Activated CD8-positive, alpha-beta memory T cell treated with anti-CD3 and anti-CD28 coated beads for 1 hour (primary cell): ENCODE results near the gene IGLL5.
"Not testable (repeated sequence)": the region's sequence is repeated elsewhere in the genome, so short reads cannot be mapped to it uniquely, and the experiment has no call there.

Experiments
- DNase-seq, 2 donors: peaks; one replicate each; pipeline ENCODE4 v3.0.0-alpha.2; 2020; ENCODE audit warnings: low read depth in 1 of 2; ENCODE audit errors: extremely low read depth in 1 of 2

Gene IGLL5

DNA sequence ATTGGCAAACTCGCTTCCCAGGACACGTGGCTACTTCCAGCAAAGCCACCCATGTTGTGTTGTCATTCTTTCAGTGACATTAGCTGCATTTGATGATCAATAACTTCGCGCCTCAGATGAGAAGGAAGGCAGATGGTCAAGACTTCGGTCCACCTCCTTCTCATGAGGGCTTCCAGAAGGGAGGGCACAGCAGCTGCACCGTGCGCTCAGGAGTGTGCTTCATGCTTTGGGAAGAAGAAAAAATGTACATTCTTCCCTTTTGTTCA lies 25.3 kb downstream of the IGLL5 start:
- no peak for DNase-seq

DNA sequence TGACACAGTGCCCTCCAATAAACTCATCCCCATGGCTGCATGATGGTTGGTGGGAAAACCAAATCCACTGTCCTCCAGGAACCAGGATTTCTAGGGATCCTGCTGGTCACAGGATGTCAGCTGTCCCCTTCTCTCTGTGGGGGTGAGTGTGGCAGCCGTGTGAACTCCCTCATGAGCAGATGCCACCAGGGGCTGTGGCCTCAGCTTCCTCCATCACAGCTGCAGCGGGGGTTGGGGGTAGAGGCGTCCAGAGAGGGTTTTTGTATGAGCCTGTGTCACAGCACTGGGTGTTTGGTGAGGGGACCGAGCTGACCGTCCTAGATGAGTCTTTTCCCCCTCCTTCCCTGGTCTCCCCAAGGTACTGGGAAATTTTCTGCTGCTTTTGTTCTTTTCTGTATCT lies 26.4 kb downstream of the IGLL5 start:
- no peak for DNase-seq

DNA sequence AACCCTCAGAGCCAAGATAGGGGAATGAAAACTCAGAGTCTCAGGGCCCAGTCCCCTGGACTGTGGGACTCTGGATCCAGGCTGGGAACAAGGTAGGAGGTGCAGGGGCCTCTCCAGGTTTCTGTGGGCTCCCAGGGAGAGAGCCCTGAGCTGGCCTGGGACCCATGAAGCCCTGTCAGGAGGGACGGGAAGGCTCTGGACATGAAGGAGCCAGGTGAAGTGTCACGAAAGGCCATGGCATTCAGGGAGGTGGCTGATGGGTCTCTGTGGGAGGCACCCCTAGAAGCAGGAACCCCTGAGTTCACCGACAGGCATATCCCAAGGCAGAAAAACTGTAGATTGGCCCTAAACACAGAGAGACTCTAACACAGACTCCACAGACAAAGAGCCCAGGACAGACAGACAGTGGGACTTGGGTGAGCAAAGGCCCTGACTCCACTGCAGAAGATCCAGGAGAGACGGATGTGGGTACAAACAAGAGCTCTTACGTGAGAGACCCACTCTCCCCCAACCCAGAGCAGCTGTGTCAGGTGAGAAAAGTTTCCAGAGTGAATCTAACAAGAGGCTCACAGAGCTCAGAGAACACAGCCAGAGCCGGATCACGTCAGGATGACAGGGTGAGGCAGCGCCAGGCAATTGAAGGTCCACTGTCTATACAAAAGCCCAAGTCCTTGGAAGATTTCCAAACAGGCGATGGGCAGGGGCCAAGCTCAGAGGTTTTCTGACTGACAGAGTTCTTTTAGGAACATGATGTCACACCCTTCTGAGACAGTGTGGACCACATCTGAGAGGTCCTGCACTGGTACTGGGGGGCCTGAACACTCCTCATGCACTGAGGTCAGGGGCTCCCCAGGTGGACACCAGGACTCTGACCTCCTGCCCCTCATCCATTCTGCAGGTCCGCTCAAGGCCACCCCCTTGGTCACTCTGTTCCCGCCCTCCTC lies 27.4 kb downstream of the IGLL5 start:
- DNase-seq, result no peak

DNA sequence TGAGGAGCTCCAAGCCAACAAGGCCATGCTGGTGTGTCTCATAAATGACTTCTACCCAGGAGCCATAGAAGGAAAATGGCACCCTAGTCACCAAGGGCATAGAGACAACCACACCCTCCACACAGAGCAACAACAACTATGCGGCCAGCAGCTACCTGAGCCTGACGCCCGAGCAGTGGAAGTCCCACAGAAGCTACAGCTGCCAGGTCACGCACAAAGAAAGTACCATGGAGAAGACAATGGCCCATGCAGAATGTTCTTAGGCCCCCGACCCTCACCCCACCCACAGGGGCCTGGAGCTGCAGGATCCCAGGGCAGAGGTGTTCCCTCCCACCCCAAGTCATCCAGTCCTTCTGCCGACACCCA lies 28.0 kb downstream of the IGLL5 start:
- DNase-seq, result no peak

DNA sequence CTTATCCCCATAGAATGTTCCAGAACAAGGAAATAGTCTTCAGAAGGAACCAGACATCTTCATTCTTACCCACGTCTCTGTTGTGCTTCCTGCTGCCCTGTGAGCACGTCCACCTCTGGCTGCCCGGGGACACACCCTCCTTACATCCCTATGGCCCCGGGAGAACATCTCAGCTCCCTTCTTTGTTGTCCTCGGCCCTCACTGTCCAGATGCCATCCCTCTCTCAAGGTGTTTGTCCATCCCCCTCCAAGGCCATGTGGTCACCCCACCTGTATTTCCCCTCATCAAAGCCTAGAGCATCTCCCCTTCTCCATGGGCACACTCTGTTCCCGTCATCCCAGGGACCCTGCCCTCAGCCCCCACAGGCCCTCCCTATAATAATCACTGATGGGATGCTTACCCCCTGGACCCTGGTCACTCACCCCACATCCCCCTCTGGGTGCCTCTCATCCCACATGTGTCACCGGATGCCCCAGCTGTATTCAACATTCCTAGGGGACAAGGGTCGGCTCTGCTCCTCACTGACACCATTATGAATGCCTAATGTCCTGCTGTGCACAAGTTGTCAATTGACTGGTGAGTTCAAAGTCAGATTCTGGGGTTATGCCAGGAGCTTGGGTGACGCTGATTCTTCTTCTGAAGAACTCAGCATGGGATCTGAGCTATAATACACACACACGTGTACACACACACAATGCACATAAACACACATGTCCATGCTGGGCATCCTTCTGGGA lies 28.8 kb downstream of the IGLL5 start:
- no peak for DNase-seq

DNA sequence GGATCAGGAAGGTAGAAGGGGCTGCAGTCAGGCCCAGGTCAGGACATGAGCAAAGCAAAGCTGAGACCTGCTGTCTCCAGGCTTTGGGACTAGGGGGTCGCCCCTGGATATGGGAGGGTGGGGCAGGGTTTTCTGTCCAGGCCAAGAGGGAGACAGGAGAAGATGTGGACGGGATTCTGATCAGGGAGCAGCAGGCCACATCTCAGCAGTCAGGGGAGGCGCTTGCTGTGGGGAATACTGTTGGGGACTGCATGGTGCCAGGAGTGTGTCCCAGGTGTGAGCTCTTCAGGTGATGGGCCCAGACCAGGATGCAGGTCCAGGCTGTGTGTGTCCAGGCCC lies 29.3 kb downstream of the IGLL5 start:
- no peak for DNase-seq

DNA sequence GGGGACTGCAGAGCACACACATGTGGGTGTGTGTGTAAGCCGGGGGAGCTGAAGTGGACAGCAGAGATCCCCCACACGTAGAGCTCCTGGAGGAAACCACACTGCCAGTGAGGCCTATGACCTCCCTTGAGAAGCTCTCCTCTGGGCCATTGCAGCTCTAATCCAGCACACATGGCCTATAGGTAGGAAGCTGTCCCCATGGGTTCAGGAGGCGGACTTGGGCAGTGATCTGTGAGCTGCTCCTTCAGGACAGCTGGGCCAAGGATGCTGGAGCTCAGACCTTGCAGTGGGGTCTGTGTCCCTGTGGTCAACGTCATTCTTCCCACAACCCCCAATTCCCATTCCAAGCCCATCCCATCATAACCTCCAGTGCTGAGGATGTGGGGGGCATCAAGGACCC lies 29.8 kb downstream of the IGLL5 start:
- no peak for DNase-seq

DNA sequence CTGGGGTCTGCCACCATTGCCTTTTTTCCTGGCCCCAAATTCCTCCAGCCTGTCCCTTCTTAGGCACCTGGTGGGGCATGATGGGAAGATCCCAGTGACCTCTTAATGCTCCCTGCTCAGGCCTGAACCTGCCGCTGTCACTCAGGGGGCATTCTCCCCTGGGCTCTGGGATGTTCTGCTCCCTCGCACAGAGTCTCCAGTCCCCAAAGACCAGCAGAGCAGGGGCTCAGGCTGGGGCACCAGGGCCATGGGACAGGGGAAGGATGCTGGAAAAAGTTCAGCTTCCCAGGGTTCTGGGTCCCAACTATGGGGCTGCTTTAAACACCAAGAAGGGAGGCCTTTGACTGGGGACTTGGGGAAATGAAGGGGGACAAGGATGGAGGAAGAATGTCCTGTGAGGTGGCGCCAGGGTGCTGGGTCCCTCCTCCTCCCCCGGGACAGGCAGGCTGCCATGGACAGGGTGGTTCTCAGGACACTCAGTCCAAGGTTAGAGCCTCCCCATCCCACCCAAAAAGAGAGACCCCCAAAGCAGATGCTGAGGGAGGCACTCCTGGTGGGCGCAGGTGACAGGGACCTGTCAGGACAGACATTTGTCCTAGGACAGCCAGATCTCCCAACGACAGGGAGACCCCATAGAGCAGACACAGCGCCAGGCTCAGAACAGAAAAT lies 30.8 kb downstream of the IGLL5 start:
- DNase-seq, result no peak

DNA sequence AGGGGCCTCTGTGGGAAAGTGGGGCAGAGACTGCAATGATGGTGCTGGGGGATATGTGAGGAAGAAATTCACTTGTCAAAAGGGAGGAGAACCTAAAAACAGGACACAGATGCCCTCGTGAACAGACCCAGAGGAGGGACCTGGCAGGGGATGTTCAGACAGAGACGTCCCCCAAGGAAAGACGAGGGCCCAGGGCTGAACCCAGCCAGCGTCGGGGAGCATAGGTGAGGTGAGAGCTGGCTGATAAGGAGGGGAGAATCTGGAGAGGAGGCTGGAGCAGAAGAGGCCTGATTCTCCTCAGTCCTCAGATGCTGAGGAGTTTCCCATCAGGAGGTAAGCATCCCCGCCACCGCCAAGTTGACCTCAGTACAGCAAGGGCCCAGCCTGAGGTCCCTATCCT lies 31.4 kb downstream of the IGLL5 start:
- no peak for DNase-seq

DNA sequence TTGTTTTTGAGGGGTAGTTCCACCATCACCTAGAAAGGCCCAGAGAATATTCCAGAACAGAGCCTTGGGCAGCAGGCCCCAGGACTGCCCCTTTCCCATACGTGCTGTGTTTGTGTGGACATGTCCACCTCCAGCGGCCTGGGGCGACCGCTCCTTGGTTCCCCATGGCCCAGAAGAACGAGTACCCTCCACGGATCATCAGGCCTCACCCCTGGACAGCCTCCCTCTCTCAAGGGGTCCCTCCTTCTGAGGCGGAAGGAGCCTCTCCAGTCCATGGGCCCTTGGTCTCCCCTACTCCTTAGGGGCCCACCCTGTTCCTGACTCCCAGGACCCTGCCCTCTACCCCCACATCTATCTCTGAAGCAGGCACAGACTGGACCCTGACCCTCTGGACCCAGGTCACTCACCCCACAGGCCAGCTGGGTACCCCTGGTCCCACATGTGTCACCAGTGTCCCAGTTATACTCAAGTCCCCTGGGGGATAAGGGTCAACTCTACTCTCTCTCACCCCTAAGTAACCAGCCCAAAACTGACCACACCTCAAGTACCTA lies 32.6 kb downstream of the IGLL5 start:
- DNase-seq, result no peak

DNA sequence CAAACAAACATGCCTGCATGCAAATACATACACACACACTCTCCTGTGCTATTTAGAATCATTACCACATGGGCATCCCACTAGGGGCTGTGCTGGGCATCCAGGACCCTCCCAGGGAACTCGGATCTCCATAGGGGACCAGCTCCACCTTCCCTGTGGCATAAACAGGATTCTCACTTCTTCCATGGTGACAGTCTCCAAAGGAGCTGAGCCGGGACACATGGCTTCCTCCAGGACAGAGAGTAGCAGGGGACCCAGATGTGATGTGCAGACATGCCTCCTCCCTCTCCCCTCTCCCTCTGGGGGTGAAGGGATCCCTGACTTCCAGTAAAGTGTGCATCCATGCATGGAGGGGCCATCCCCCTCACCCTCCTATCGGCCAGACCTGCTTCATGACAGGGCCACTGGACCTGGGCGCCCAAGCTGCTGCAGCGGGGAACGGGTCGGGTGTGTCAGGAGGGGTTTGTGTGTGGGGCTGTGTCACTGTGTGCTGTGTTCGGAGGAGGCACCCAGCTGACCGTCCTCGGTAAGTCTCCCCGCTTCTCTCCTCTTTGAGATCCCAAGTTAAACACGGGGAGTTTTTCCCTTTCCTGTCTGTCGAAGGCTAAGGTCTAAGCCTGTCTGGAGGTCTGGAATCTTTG lies 33.4 kb downstream of the IGLL5 start:
- DNase-seq, result no peak

DNA sequence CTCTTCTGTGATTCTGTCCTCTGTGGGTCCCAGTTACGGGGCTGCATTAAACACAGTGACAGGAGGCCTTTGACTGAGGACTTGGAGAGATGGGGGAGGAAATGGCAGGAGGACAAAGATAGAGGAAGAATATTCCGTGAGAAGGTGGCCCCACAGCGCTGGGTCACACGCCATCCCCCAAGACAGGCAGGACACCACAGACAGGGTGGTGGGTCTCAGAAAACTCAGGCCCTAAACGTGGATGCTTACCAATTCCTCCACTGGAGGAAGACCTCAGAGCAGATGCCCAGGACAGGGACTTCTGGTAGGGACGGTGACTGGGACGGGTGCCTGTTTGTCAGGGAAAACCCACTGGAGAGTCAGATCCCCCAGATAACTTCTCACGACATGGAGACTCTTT lies 34.0 kb downstream of the IGLL5 start:
- DNase-seq, result no peak

DNA sequence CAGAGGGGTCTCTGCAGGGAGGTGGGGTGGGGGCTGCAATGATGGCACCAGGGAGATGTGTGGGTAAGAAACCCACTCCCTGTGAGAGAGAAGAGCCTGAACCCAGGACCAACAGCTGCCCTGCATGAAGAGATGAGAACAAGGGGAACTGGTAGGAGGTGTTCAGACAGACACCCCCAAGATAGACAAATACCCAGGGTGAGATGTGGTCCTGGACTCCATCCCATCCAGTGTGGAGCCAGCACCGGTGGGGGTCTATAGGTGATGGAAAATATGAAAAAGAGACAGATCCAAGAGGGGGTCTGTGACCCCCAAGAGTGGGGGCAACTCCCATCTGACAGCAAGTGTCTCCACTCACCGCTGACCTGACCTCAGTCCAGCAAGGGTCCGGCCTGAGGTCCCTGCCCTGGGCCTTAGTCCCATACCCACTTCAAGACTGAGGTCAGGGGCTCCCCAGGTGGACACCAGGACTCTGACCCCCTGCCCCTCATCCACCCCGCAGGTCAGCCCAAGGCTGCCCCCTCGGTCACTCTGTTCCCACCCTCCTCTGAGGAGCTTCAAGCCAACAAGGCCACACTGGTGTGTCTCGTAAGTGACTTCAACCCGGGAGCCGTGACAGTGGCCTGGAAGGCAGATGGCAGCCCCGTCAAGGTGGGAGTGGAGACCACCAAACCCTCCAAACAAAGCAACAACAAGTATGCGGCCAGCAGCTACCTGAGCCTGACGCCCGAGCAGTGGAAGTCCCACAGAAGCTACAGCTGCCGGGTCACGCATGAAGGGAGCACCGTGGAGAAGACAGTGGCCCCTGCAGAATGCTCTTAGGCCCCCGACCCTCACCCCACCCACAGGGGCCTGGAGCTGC lies 34.7 kb downstream of the IGLL5 start:
- DNase-seq, result not testable (repeated sequence)

DNA sequence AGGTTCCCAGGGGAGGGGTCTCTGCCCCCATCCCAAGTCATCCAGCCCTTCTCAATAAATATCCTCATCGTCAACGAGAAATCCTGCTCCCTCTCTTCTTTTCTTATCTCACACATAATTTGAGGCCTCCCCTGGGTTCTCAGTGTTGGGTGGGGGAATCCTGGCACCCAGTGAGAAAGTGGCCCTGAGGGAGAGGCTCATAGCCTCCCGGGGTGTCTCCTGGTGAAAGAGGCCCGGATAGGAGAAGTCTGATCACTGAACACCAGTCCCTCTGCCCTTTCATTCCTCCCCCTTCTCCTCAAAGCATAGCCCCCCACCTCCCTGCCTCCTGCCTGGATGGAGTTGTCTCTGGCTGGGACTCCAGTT lies 35.3 kb downstream of the IGLL5 start:
- no peak for DNase-seq

DNA sequence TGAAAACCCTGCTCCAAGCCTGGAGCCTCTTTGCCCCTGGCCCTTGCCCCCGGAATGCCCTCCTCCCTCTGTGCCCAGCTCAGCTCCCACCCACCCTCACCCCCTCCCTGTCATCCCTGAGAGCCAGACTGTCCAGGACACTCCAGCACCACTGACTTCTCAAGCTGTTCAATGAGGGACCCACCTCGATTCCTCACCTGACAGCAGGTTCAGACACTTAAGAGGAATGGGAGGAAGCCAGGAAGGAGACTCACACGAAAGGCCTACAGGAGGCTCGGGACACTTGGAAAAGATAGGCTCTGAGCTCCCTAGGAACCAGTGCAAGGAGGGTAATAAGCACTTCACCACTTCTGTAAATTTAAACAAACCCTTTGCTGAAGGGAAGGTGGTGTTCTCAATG lies 35.8 kb downstream of the IGLL5 start:
- DNase-seq, result no peak

DNA sequence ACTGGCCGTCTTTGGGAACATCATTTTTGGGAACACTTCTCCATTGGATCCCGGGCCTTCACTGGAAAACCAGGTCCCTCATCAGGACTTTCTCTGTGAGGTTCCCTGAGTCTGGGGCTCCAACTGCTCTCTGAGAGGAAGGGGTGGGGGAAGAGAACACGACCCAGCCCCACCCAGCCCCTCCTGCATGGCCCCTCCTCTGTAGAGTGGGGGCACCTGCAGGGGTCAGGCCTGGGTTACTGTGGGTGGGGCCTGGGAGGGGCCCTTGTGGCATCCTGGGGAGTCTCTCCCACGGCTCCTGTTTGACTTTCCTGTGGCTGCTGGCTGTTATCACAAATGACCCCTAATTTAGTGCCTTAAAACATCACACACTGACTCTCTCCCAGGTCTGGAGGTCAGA lies 36.3 kb downstream of the IGLL5 start:
- no peak for DNase-seq

DNA sequence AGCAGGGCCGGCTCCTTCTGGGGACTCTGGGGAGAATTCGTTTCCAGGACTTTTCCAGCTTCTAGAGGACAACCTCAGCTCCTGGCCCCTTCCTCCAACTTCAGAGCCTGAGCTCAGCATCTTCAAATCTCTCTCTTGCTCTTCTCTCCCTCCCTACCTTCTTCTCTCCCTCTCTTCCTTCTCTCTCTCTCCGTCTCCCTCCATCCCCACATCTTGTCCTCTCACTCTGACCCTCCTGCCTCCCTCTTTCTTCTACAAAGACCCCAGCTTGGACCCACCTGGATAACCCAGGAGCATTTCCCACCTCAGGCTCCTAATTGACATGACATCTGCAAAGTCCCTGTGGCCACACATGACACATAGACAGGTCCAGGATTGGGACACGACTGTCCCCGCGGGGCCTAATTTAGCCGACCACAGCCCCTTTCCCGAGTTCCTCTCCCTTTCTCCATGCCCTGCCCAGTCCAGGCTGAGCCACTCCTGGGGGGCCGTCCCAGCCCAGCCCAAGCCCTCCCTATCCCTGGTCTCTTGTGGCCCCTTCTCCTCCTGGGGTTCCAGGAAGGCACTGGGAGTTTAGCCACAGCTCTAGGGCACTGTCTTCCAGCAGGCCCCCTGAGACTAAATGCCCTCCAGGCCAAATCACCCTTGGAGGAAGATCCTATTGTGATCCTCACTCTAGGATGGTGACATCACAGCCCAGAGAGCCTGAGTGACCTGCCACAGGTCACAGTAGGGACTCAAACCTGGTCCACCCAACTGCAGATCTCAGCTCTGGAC lies 36.9 kb downstream of the IGLL5 start:
- DNase-seq, result no peak

DNA sequence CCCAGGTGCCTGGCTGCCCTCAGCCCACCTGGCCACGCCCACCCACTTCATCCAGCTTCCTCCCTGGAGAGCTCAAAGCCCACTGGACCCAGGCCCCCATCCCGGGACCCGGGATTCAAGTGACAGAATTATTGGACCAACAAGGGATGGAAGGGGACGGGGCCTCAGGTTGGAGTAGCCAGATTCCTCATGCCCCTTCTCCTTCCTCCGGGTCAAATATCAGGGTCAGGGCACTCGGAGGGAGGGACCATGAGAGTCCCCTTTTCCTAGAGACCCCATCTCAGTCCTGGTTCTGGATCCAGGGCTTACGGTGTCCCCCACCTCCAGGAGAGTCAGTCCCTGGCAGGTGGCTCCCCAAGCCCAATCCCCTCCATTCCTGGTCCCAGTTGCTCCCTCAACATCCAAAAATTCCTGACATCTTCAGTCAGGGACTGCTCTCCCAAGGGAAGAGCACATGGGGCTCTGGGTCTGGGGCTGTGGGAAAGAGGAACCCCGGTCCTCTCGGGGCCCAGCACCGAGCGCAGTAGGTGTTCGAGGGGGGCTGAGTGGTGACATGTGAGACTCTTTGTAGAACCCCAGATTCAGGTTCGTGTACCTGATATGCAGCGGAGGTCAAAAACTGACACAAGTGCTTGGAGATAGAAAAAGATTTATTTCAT lies 37.7 kb downstream of the IGLL5 start:
- no peak for DNase-seq

DNA sequence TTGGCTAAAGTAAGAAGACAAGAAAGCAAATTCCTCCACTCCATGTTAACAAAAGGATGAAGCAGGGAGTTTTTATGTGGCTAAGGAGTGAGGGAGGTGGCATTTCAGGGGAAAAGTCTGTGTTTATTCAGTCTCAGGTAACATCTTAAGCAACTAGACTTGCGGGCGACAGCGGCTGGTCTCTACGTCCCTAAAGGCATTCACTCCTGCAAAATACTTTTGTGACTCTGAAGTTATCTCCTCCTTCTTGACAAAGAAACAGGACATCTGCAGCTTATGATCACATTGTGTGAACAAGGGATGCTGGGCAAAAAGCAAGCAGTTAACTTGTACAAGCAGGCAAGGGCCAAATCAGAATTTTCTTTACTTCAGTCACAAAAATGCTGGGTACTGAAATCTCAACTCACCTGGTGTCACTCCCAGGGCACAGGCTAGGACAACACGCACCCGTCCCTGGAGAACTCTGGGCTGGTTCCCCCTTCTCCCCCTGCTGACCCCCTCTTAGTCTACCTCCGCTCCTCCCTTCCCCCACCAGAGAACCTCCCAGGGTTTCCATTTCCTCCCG lies 38.3 kb downstream of the IGLL5 start:
- DNase-seq, result no peak
